NB4 (cell line): ENCODE results near the gene ADCY5.

Experiments
- CTCF ChIP-seq: IDR thresholded peaks from one replicate; pipeline ENCODE4 v1.5.1; 2012; ENCODE audit warnings: low read depth, low read length
- POLR2A ChIP-seq: IDR thresholded peaks from 2 replicates; pipeline ENCODE4 v1.6.1; 2011; ENCODE audit warnings: mild to moderate bottlenecking; ENCODE audit not compliant: insufficient read length; ENCODE audit errors: extremely low read depth

GRCh38 chr3:123388042-123388441, 60.8 kb downstream of the ADCY5 start:
- no peak for TF ChIP-seq POLR2A
- TF ChIP-seq CTCF: no peak
